ENCODE data around the gene KCNJ3.

KCNJ3 gene

DNA sequence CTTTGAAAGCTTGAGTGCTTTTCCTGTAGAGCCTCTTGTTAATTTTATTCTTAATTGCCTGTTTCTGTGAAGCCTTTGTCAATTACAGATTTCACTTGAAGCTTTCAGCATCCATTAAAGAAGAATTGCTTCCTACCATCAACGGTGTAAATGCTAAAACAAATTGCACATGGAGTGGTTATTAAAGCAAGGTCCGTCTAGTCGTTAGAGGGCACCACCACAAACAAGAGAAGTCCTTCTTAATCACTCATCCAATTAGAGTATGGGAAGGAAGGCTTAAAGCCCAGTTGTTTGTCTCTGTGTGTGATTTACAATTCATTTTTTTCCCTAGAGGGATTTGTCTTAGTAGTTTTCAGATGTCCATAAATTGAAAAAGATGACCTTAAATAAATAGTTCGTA, 1.6 kb downstream of the KCNJ3 start:
- no peak for DNase-seq
- intact Hi-C loops (cut with DNase I), result no loop called here

DNA sequence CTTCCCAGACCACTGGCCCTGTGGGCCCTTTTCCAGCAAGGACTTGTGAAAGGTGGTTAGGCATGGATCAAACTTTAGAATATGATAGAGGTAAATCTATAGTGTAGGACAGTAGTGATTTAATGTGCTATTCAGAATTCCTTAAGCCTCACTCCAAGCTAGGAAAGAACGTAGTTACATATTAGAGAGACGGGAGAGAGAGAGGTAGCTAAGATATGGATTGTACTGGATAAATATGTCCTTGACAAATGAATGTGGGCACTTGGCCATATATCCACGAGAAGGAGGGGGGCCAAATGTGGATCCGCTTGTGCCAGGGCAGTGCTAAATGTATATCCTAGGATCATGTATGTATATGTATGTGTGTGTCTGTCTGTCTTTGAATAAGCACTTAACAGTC, 6.5 kb downstream of the KCNJ3 start:
- intact Hi-C loops (cut with DNase I), result no loop called here
- no peak for DNase-seq

DNA sequence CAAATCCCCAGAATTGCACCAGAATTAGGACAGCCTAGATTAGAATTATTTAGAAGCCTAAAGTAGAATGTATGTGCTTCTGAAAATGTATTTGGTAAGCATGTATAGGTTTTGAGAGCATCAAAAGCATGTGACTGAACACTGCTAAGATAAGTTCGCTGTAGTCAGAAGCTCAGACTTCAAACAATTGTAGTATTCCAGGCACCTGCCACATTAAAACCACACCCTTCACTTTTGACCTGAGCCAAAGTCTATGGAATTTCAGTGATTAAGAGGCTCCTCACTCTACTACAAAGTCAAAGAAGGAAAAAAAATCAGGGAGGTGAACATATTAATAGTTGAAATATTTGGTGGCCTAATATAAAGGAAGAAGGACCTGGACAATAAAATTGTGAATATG, 8.2 kb downstream of the KCNJ3 start:
- intact Hi-C loops (cut with DNase I), result no loop called here
- DNase-seq, result no peak

DNA sequence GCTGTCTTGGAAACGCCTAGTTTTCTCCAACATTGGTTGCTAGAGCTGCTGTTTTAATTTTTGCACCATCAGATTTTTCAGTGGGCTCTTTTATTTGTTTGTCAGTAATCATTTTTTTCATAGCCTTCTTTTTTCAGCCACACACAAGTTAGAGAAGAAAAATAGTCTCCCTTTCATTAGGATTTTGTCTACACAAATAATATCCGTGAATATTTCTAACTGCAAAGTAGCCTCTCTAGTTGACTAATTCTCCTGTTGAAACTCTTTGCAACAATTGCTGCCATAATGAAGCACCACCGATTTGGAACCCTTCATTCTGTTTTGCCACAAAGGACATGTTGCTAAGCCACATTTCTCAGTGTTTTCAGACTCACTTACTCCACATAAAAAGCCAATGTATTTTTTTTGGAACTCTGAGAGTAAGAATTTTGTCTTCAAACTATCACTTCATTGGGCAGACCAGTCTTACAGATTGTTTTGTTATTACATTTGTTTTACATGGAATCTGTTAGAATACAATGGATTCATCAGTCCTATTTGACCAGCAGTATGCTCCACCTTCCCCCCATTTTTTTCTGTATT, 9.6 kb downstream of the KCNJ3 start:
- intact Hi-C loops (cut with DNase I), result no loop called here
- DNase-seq, result no peak

DNA sequence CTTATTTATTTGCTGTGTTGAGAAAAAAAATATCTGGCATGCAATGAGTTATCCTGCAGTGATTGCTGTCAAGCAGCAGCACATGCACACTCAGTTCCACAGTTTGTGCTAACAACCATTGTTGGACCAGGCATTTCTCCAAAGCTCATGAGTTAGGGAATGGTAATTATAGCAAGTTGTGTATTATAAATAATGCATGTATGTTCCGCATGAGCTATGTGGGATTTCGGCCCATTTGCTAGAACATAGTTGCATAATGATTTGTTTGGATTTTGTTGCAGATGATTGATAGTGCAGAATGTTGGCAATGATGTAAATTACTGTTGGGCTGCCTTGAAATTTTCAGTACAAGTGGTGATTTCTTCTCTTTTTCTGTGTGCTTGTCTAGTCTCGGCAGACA, 10.7 kb downstream of the KCNJ3 start:
- DNase-seq, result no peak
- intact Hi-C loops (cut with DNase I), result no loop called here

DNA sequence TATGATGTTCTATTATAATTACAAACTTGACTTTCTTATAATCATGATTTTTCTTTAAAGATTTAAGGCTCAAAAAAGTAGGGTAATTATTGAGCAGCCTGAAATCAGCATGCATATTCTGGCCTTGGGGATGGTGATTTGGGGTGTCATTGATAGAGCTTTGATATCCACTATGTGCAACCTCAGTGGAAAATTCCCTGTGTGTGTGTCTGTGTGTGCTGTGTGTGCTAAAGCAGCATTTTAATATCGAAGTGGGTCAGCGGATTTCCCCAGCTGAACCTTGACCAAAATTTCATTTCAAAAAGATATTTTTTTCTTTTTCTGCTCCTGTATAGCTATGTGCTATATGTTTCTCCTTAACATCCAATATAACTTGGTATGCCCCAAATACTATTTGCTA, 11.6 kb downstream of the KCNJ3 start:
- no peak for DNase-seq
- intact Hi-C loops (cut with DNase I), result no loop called here

DNA sequence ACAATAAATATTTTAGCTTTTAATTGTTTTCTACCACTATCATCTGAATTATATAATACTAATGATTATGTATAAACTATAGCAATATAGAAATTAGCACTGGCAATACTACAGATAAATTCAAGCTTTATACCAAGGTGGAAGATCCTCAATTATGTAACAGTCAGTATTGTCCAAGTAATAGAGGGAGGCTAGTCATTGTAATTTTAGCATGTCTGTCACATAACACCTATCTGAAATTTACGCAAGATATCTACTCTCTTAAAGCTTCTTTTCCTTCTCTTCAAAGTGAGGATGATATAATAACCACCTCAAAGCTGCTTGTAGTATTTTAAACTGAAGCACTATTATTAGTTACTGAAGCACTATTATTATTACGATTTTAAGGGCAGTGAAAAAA, 12.2 kb downstream of the KCNJ3 start:
- no peak for DNase-seq
- intact Hi-C loops (cut with DNase I), result no loop called here

DNA sequence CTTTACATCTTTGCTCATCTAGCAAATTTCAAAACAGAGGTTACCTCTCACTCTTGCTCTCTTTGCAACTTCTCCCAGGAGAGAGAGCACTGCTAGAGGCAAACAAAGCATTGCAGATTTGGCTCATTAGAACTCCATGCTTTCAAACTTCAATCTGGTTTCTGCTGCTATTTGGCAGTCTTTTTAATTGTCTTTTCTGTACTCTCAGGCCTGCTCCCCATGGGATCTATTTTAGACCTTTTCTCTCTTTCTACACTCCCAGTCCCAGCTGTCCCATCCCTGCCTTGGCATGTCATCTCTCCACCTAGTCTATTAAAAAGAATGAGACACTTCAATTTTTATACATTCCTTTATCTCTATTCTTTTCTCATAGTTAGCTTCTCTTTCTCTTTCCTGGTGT, 15.2 kb downstream of the KCNJ3 start:
- DNase-seq, result no peak
- intact Hi-C loops (cut with DNase I), result no loop called here

DNA sequence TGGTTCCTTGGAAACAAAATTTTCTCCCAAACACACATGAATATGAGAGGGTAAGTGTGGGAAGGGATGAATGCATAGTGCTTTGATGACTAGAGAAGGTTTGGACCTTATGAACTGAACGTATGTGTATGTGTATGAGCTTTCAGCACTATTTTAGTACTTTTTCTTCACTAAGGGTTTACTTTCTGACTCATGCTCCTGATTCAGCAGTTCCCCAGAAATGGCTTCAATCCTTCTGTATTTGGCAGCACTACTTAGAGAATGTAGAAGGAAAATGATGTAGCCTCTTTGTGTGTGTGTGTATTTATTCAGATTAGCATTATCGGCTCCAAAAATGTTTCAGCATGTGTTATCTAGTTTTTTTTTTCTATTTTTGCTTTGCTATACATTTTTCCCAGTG, 22.2 kb downstream of the KCNJ3 start:
- intact Hi-C loops (cut with DNase I), result no loop called here
- DNase-seq, result no peak

DNA sequence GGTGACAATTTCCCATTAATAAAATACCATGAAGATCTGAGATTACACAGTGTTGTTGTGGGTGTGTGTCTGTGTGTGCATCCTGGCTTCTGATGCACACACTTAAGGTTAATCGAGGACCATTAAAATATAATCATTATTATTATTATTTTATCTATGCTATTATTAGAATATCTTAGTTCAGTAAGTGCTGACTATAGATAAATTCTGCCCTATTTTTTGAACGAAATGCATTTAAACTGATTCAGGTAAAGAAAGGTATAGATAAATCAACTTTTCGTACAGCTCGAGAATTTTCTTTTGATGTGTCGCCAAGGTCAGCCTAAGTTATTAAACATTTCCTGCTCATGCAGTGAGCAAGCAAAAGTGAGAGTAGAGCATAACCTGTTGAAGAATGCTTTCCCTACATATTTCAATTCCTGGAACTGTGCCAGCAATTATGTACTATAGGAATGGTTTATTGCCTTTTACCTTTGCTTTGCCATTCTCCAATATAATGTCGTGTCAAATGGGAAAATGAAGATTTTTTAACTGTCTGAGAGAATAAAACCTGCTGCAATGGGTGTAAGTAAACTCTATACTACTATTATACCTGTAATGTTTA, 25.8 kb downstream of the KCNJ3 start:
- intact Hi-C loops (cut with DNase I), result no loop called here
- no peak for DNase-seq

DNA sequence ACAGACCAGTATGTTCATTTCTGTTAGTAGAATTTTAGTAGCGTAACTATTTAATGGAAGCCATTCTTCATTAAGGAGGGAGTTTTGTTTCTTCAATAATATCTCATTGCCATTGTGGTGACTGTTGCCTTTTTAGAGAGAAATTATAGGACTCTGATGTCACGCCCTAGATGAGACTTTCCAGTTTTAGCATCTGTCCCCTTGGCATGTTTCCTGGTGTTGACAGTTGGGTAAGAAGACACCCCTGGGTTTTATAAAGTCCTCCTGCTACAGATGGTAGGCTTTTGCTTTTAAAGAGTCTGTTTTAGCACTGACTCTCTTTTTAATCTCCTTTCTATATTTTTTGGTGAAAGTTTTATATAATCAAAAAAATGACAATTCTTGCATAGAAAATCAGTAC, 41.9 kb downstream of the KCNJ3 start:
- intact Hi-C loops (cut with DNase I), result no loop called here
- no peak for DNase-seq

DNA sequence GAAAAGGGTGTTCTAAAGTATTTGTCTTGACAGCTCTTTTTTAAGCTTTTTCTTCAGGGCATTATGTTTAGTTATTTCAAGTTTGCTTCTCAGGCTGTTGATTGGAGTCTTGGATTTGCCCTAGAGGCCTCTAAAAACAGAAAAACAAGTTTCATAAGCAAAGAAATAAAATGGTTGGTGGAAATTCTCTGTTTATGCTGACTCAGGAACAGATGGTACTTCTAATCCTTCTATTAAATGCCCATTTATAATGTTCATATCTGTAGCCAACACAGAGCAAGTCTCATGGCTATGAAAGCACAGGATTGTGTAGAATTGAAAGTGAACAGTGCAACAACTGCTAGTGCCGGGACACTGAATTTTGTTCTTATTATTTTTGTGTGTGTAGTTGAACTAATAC, 60.4 kb downstream of the KCNJ3 start:
- no peak for DNase-seq
- intact Hi-C loops (cut with DNase I), result no loop called here

DNA sequence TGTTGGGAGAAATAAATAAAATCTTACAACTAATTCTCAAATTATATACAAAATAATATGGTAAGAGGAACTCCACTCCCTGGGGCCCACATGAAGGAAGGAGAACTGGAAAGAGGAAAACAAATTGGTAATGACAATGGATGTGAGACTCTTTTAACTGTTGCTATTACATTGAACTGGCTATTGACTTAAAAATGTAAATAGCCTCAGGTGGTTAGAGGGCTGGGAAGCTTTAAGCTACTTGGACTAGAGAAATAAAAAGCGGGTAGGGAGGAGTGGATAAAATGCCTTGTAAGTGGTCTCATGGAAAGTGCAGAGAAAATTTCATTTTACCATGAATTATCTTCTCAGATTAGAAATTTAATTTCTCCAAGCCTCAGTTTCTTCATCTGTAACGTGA, 64.1 kb downstream of the KCNJ3 start:
- no peak for DNase-seq
- intact Hi-C loops (cut with DNase I), result no loop called here

DNA sequence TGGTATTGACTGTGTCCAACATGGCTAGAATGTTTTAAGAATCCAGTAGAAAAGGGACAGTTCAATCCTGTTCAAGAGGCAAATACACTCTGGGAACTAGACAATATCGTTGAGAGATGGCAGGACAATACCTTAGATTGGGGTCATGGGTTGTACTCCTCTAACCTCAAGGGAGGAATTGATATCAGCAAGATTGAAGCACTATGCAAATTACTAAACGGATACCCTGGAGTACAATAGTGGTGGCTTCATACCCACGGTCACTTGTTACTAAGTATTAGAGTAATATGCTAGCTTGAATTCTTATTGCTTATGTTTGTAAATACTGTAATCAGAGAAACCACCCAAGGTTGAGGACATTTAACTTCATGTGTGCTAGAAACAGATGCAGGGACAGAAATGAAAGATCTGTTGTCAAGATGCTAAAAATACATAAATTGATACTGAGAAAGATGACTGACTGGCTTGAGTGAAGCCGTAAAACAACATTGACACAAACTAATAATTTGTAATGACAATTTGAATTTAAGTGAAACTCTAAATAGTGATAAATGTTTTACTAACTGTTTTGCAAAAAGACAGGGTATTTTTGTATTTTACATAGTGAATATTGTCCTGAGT, 73.3 kb downstream of the KCNJ3 start:
- no peak for DNase-seq
- intact Hi-C loops (cut with DNase I), result no loop called here

DNA sequence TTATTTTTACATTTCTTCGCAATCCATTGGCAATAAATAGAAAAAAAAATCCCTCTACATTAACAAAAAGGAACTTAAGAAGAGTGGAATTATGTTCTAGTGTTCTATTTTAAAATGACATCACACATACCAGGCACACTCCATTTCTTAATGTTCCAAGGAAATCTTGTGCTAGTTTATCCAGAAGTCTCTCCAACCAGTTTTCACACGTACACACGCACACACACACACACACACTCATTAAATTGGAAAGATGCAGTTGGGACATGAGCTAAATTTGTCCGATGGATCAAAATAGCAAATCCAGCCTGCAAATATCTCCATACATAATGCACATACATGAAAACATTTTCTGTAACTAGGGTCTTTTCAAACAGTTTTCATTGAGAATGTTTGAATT, 78.3 kb downstream of the KCNJ3 start:
- no peak for DNase-seq
- intact Hi-C loops (cut with DNase I), result no loop called here

DNA sequence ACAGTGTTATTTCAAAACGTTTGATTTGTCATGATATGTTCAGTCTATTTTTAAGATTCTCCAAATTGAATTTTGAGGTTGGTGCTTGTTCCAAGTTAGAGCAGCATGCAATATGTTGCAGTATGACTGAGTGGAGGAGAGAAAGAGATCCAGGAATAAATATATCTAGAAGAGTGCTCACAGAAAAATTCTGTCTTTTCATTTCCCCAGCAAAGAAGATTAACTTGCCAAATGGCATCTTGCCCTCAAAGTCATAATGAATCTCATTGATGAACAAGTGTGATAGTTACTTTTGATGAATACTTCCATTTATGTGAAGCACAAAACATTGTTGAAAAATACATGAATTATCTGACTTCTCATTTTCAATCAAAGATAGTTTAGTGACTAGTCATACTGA, 95.9 kb downstream of the KCNJ3 start:
- DNase-seq, result peak in 1 of 42 donors; percentile 20
- intact Hi-C loops (cut with DNase I), result no loop called here

DNA sequence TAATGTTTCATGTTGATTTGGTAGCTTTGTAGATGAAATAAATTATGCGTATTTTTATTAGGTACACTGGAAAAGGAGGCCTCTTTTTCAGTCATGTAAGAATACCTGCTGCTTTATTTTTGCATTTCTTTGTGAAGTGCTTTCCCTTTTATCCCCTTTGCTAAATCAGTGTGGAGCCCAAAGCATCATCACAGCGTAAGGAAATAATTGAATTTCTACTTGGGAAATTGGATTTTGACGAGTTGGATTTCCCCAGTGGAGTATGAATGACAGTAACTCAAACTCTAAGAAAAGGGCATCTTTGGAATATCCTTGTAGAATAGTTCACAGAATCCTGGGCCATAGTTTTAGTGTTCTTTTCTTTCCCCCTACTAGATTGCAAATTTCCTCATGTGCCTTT, 97.2 kb downstream of the KCNJ3 start:
- intact Hi-C loops (cut with DNase I), result no loop called here

DNA sequence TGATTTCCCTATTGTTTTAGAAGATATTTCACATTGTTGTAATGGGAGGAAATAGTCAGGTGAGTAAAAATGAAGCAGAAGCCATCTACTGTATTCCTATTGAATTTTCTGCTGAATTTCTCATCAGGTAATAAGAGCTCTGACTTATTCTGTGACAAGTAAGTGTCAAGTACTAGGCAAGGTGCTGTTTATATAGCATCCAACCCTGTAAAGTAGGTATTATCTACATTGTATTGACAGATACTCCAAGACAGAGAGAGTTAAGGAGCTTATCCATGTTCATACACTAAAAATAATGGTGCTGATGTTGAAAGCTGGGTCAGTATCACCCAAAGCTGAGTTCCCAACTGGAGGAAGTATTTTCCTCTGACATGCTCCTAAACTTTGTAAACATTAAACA, 106.0 kb downstream of the KCNJ3 start:
- intact Hi-C loops (cut with DNase I), result no loop called here
- no peak for DNase-seq

More for the DNA sequence above, 97.2 kb downstream of the KCNJ3 start:
- no peak for DNase-seq

DNA sequence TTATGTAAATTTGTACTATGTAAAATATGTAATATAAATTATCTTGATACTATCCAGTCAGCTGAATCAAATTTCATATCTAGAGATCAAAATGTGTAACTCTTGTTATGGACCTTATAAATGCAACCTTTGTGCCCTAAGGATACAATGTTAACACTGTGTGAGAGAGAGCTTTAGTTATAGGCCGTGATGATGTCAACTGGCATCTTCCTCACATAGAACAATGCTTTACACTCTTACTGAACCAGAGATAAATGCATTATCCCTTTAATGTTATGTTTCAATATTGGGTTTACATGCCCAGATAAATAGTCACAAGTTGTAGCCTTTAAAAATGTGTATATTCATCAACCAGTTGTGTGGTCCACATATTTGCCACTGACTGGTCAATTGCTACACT, 115.1 kb downstream of the KCNJ3 start:
- intact Hi-C loops (cut with DNase I), result no loop called here
- DNase-seq, result no peak

DNA sequence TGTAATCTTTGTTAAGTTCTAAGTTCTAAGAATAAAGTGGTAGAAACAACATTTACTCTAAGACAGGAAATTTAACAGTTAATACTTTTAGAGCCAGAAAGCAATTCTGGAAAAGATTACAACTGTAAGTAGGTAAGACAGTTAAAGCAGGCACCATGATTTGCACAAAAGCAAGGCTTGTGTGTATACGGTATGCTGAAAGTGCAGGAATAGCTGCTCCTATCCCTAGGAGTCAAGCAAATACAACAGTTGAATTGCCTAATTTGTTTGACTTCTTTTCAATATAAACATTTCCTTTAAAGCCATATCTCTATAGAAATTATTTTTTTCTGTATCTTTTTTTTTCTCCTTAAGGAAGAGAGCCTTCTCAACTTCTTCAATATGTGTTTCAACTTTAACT, 116.4 kb downstream of the KCNJ3 start:
- intact Hi-C loops (cut with DNase I), result no loop called here
- no peak for DNase-seq

DNA sequence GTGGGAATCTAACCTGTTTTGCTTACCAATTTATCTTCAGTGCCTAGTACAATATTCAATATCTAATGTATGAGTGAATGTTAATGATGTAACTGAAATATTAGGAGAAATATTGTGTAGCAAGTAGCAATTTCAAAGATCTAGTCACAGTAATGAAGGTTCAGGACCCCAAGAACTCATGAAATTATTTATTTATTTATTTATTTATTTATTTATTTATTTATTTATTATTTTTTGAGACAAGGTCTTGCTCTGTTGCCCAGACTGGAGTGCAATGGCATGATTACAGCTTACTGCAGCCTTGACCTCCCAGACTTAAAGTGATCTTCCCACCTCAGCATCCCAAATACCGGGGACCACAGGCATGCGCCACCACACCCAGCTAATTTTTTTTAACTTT, 126.9 kb downstream of the KCNJ3 start:
- intact Hi-C loops (cut with DNase I), result no loop called here
- no peak for DNase-seq

All from head of caudate nucleus (tissue), 42 donors.